PC-3 (cell line): ENCODE measurements around the gene GCH1. TPM values are rescaled to one million over a fixed set of nuclear protein-coding genes. Genes with fewer than 3 reads are reported as not detected.

Experiments
- ATAC-seq: fragments of 200-7000 bp; cut with Tn5 transposase; 2 replicates; pipeline ENCODE4 v1.9.1; 2020; ENCODE audit warnings: mild to moderate bottlenecking, moderate library complexity
- BruUV-seq: library from RNA; stranded (reverse); fragments of 400-500 nt; replicated peaks from 2 replicates; lab custom pipeline; 2021; lab: Mats Ljungman, UMichigan
- CTCF ChIA-PET: fragments of 300-600 bp; sonication (Branson Sonifier 250); formaldehyde crosslinking; loops from one replicate; lab custom pipeline; 2022; ENCODE audit warnings: antibody characterized with exemption; lab: Charles Lee
- POLR2A ChIA-PET: fragments of 300-600 bp; sonication (Branson Sonifier 250); formaldehyde crosslinking; loops from one replicate; lab custom pipeline; 2022; ENCODE audit warnings: antibody characterized with exemption; ENCODE audit not compliant: unreplicated experiment; lab: Charles Lee
- DNase-seq: peaks from one replicate; pipeline ENCODE4 v3.0.0-alpha.2; 2015
- H2AFZ ChIP-seq: fragments of 300-600 bp; sonication (generic); 2 replicates; pipeline ENCODE4 v1.6.0; 2016; ENCODE audit warnings: antibody characterized with exemption, low read length
- H3F3A ChIP-seq: fragments of 300-600 bp; sonication (generic); one replicate; pipeline ENCODE4 v1.6.0; 2017; ENCODE audit warnings: antibody characterized with exemption, low read length, control low read depth, mild to moderate bottlenecking; ENCODE audit not compliant: unreplicated experiment
- H3K27ac ChIP-seq: fragments of 300-600 bp; sonication (generic); 2 replicates; pipeline ENCODE4 v1.5.1; 2016; ENCODE audit warnings: mild to moderate bottlenecking, low read length
- H3K27me3 ChIP-seq: fragments of 300-600 bp; sonication (generic); 2 replicates; pipeline ENCODE4 v1.6.1; 2016; ENCODE audit warnings: low read length, mixed read lengths
- H3K36me3 ChIP-seq: fragments of 300-600 bp; sonication (generic); 2 replicates; pipeline ENCODE4 v1.6.1; 2016; ENCODE audit warnings: low read depth, mixed run types, low read length, mixed read lengths
- H3K4me1 ChIP-seq: fragments of 300-600 bp; sonication (generic); 2 replicates; pipeline ENCODE4 v1.5.1; 2016; ENCODE audit warnings: low read length; ENCODE audit not compliant: insufficient read depth
- H3K4me2 ChIP-seq: fragments of 300-600 bp; sonication (generic); 2 replicates; pipeline ENCODE4 v1.6.0; 2016; ENCODE audit warnings: low read length
- H3K4me3 ChIP-seq: fragments of 300-600 bp; sonication (generic); 2 replicates; pipeline ENCODE4 v1.5.1; 2016; ENCODE audit warnings: mild to moderate bottlenecking, low read length, mixed read lengths
- H3K79me2 ChIP-seq: fragments of 300-600 bp; sonication (generic); 2 replicates; pipeline ENCODE4 v1.6.1; 2017; ENCODE audit warnings: low read length, mixed read lengths
- H3K9ac ChIP-seq: fragments of 300-600 bp; sonication (generic); 2 replicates; pipeline ENCODE4 v1.6.0; 2016; ENCODE audit warnings: mild to moderate bottlenecking, low read length
- H3K9me2 ChIP-seq: fragments of 300-600 bp; sonication (generic); replicated peaks from 2 replicates; pipeline ENCODE4 v1.6.1; 2016; ENCODE audit warnings: mixed run types, low read length, mixed read lengths
- H3K9me3 ChIP-seq: fragments of 300-600 bp; sonication (generic); 2 replicates; pipeline ENCODE4 v1.6.1; 2016; ENCODE audit warnings: low read length, mixed read lengths
- H4K20me1 ChIP-seq: fragments of 300-600 bp; sonication (generic); 2 replicates; pipeline ENCODE4 v1.6.1; 2016; ENCODE audit warnings: low read length, mixed read lengths
- EZH2 ChIP-seq: fragments of 300-600 bp; sonication (generic); IDR thresholded peaks from one replicate; pipeline ENCODE4 v1.6.1; 2017; ENCODE audit warnings: antibody characterized with exemption, mild to moderate bottlenecking, low read length; ENCODE audit not compliant: unreplicated experiment
- EZH2phosphoT487 ChIP-seq: fragments of 300-600 bp; sonication (generic); IDR thresholded peaks from 2 replicates; pipeline ENCODE4 v1.6.1; 2018; ENCODE audit warnings: mild to moderate bottlenecking, antibody characterized with exemption, low read length, borderline replicate concordance
- intact Hi-C: fragments of 100-400 bp; cut with micrococcal nuclease; formaldehyde crosslinking; loops from 2 replicates; pipeline ENCODE4 v1.9.0; 2023
- total RNA-seq: library from RNA; depleted of rRNA; stranded (reverse); fragments of >200 nt; gene quantifications from 2 replicates; pipeline ENCODE4 v1.2.3, GENCODE V29; 2014
- TF ChIP-seq, protein P1 (sequence below): fragments of 300-600 bp; sonication (generic); conservative IDR thresholded peaks from 2 replicates; pipeline ENCODE4 v1.5.1; 2017; ENCODE audit warnings: antibody characterized with exemption, low read depth, mild to moderate bottlenecking, low read length

The GCH1 gene
- total RNA-seq, 1 experiment from 2014 or later: 26.6 TPM

DNA sequence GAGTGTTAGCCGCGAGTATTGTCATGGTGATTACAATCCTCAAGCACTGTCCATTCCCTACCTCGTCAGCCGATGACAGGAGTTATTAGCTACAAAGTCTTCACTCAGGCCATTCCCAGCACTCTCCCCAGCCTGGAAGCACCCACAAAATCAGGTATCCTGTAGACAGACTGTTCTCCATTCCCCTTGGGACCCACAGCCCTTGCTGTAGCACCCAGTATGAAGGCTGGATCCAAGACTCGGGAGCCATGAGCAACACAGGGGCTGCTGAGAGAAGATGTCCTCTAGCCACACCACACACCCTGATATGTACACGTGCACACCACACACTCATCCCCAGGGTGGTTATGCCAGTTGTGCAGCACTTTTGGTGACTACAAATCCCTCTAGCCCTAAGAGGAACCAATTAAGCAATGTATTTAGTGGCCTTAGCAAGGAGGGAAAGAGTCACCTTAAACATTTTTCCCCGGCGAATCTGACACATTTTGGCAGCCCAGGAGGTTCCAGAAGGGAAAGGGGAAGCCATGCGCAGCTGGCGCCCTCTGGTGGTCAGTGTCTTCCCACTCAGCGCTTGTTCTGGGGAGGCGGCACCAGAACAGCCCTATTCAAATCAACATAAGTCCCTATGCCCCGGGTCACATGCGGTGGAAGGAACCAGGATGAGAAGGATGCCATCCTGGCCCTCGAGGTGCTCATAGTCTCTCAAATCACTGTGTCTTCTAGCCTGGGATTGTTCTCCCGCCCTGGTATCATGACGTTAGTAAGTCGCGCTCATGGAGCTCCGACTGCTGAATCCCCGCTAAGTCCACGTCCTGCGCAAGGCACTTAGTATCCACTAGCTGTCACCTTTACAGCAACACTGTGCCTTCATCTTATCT lies 96.9 kb downstream of the GCH1 start:
- no peaks in the 10 kb centered on the region for H3K79me2 ChIP-seq
- H3K4me2 ChIP-seq: peak overlapping the region; percentile 79
- peak overlapping the region; percentile 88 for H2AFZ ChIP-seq

DNA sequence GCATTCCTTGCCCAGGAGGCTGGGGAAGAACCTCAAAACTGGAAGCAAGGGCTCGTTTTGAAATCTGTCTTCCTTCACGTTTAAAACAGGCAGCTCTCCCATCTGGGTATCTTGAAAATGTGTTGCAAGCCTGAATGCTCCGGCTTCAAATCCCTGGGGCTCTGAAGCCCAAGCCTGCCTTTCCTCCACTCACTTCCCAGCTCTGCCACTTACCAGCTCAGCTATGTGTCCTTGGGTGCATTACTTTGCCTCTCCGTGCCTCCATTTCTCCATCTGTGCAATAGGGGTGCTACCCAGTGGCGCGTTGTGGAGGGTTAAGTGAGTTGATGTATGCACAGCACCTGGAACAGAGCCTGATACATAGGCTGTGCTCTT lies 97.6 kb downstream of the GCH1 start:
- no peaks in the 10 kb centered on the region for H3K79me2 ChIP-seq
- H3K27ac ChIP-seq: no peak overlapping the region
- no peak overlapping the region; the same call in 1 of the 2 replicates for H3K4me2 ChIP-seq
- no peaks in the 10 kb centered on the region for H3K27me3 ChIP-seq
- H3K36me3 ChIP-seq: no peaks in the 10 kb centered on the region
- no peak overlapping the region for H3K4me3 ChIP-seq
- intact Hi-C loops: loop anchor here (1.0 to 5.0 kb wide), 2 partner anchors 72 to 302 kb away; no protein-coding TSS in a partner anchor
- H4K20me1 ChIP-seq: no peaks in the 10 kb centered on the region
- H3K4me1 ChIP-seq: peaks cover 5% of the 10 kb centered on the region
- no peak for DNase-seq
- no TSS peak for BruUV-seq
- POLR2A ChIA-PET: no interaction called here
- no peaks in the 10 kb centered on the region for H3K9me2 ChIP-seq
- H2AFZ ChIP-seq: peak overlapping the region; percentile 88
- H3F3A ChIP-seq: no peaks in the 10 kb centered on the region
- TF ChIP-seq EZH2phosphoT487 (no peak), EZH2 (no peak)
- TF ChIP-seq, protein P1, sequence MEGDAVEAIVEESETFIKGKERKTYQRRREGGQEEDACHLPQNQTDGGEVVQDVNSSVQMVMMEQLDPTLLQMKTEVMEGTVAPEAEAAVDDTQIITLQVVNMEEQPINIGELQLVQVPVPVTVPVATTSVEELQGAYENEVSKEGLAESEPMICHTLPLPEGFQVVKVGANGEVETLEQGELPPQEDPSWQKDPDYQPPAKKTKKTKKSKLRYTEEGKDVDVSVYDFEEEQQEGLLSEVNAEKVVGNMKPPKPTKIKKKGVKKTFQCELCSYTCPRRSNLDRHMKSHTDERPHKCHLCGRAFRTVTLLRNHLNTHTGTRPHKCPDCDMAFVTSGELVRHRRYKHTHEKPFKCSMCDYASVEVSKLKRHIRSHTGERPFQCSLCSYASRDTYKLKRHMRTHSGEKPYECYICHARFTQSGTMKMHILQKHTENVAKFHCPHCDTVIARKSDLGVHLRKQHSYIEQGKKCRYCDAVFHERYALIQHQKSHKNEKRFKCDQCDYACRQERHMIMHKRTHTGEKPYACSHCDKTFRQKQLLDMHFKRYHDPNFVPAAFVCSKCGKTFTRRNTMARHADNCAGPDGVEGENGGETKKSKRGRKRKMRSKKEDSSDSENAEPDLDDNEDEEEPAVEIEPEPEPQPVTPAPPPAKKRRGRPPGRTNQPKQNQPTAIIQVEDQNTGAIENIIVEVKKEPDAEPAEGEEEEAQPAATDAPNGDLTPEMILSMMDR: no peak
- no peak for ATAC-seq
- H3K9ac ChIP-seq: no peak overlapping the region
- H3K9me3 ChIP-seq: no peaks in the 10 kb centered on the region
- CTCF ChIA-PET: interaction anchor here (0.6 to 1.9 kb wide), 4 partner anchors 28 to 296 kb away, joined by 3 to 12 read pairs (median 4); partner anchors contain the start of gene CGRRF1

More for the DNA sequence above, 96.9 kb downstream of the GCH1 start:
- no peaks in the 10 kb centered on the region for H3F3A ChIP-seq
- ChIA-PET CTCF (interaction anchor here (0.5 to 1.9 kb wide), 9 partner anchors 11 to 296 kb away, joined by 3 to 17 read pairs (median 6); partner anchors contain the start of gene CGRRF1), POLR2A (no interaction called here)
- H3K36me3 ChIP-seq: no peaks in the 10 kb centered on the region
- no peak overlapping the region for H3K27ac ChIP-seq
- intact Hi-C loops: loop anchor here (1.0 to 5.0 kb wide), 6 partner anchors 32 to 302 kb away; no protein-coding TSS in a partner anchor
- peak overlapping the region; percentile 42 for H3K4me3 ChIP-seq
- no peaks in the 10 kb centered on the region for H3K27me3 ChIP-seq
- H3K4me1 ChIP-seq: peaks cover 5% of the 10 kb centered on the region
- H4K20me1 ChIP-seq: no peaks in the 10 kb centered on the region
- BruUV-seq: no TSS peak
- peak; percentile 99 for DNase-seq
- peak; percentile 98 for ATAC-seq
- H3K9me2 ChIP-seq: no peaks in the 10 kb centered on the region
- H3K9me3 ChIP-seq: no peaks in the 10 kb centered on the region
- 0 out of 2 replicates have a peak overlapping the region, but pooled peaks have one; percentile 5 for H3K9ac ChIP-seq
- TF ChIP-seq EZH2phosphoT487: no peak
- TF ChIP-seq, protein P1: peak; percentile 100
- TF ChIP-seq EZH2: no peak
